Measurements from ENCODE around the gene DPH3. TPM values are rescaled to one million over a fixed set of nuclear protein-coding genes. Genes with fewer than 3 reads are reported as not detected.

The DPH3 gene
- total and polyA plus RNA-seq, 2 of the 8 experiments (the other 6 are each of a cell fraction or from before 2014, with no cell fraction given), result 9.8 to 40.1 TPM

DNA sequence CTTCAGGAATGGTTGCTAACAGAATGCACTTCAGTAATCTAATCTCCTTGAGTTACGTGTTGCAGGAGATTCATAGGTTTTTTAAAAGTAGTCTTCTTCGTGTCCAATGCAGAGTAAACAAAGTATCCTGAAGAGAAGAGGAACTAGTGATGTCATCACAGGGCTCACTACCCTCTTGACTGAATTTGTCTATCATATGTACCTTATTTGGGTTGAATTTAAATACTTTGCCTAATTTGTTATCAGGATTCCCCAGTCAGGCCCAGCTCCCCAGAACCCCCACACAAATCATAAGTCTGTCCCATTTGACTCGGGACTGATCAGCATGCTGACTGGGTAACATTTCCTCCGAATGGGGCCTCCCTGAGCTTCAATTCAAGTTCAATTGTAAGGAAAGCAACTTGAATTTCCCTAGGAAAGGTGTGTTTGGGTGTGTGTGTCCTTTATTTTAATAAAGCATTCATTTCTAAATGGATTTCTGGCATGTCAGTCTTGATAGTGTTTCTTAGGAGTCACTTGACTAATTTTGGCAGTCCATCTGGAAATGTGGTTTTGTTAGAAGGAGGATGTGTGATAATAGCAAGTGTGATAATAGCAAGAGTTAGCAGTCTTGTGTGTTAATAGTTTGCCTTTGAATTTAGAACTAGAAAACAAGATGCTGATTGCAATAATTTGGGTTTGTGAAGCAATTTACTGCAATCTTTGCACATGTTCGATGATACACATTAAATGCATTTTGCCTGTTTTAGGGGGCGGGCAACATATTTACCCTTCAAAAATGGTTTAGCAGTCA lies 22.2 kb upstream of the DPH3 start:
- no peaks in the 10 kb centered on the region for H3K4me1 ChIP-seq (replicated peaks in 1 of 4; ENCODE audit: control insufficient read depth in 3 of 4, insufficient read depth in 4 of 4, low read length in 3 of 4)
- H2BK20ac ChIP-seq (ENCODE audit: low read length), result no peak overlapping the region
- H3K4me2 ChIP-seq (ENCODE audit: insufficient read depth in 1 of 2, low read depth in 2 of 2, low read length in 2 of 2), result no peak overlapping the region
- 86% methylated on average over 6 of the region's 6 CpGs; no CpG with 5 or more reads in 1 of the 2 experiments for WGBS, 2 experiments (ENCODE audit: extremely low coverage in 1 of 2, insufficient coverage in 1 of 2, insufficient read length in 1 of 2, insufficient replicate concordance in 2 of 2, low coverage in 1 of 2, low lambda C conversion rate in 2 of 2, missing lambda C conversion rate in 1 of 2)
- H3K56ac ChIP-seq (replicated peaks; ENCODE audit: insufficient read length, low read depth, low read length), result no peak overlapping the region
- H4K91ac ChIP-seq (replicated peaks; ENCODE audit: insufficient read length, low read length), result no peak overlapping the region
- H3K79me1 ChIP-seq (ENCODE audit: low read depth, low read length), result 0 out of 2 replicates have a peak, but pooled peaks cover 3% of the 10 kb centered on the region
- no peak overlapping the region for H2AFZ ChIP-seq (ENCODE audit: low read length)
- H3K79me2 ChIP-seq (ENCODE audit: control insufficient read depth in 1 of 2, insufficient read depth in 2 of 2, low read length in 2 of 2), result peaks cover 3 to 10% of the 10 kb centered on the region in 2 experiments; a peak in 2 of 4 replicates
- H2BK12ac ChIP-seq (ENCODE audit: low read depth, low read length), result no peak overlapping the region
- H3K27ac ChIP-seq (ENCODE audit: low read depth, low read length), result no peak overlapping the region
- no peak overlapping the region for H2BK15ac ChIP-seq (ENCODE audit: low read length)
- no peaks in the 10 kb centered on the region for H3K27me3 ChIP-seq (replicated peaks in 1 of 4; ENCODE audit: control insufficient read depth in 3 of 4, extremely low read depth in 1 of 4, insufficient read depth in 3 of 4, low read length in 3 of 4)
- H4K5ac ChIP-seq (ENCODE audit: insufficient read length, low read depth, low read length), result no peak overlapping the region
- H3K23ac ChIP-seq (ENCODE audit: insufficient read length), result no peak overlapping the region
- H3K4me3 ChIP-seq (ENCODE audit: extremely low read depth in 1 of 4, insufficient read depth in 2 of 4, low read depth in 3 of 4, low read length in 4 of 4), result no peak overlapping the region
- FAIRE-seq (no peak), DNase-seq (ENCODE audit: low read depth in 1 of 2, low spot score in 2 of 2) (no peak)
- no peak overlapping the region for H3K9ac ChIP-seq (replicated peaks in 1 of 4; ENCODE audit: extremely low read depth in 1 of 4, low read depth in 3 of 4, low read length in 3 of 4)
- POLR2A ChIA-PET (ENCODE audit: partially characterized antibody), result interaction anchor here (0.8 to 1.2 kb wide), 3 partner anchors 8 to 23 kb away, joined by 3 read pairs; no protein-coding TSS in a partner anchor
- H3K36me3 ChIP-seq (ENCODE audit: control insufficient read depth in 2 of 4, insufficient read depth in 4 of 4, low read length in 3 of 4), result peaks cover 2 to 17% (median 11%) of the 10 kb centered on the region in 4 experiments; a peak in 6 of 8 replicates
- no peak overlapping the region for H2AK5ac ChIP-seq (ENCODE audit: low read depth, low read length)
- H2BK5ac ChIP-seq (ENCODE audit: low read depth, low read length), result no peak overlapping the region
- TF ChIP-seq KDM5A (IDR thresholded peaks at IDR 0.05; ENCODE audit: low read length) (no peak), RBBP5 (IDR thresholded peaks at IDR 0.05; ENCODE audit: borderline replicate concordance, low read depth, low read length) (no peak), CREB1 (IDR thresholded peaks at IDR 0.05) (no peak), SP4 (IDR thresholded peaks at IDR 0.05; ENCODE audit: low read length) (no peak), NRF1 (IDR thresholded peaks at IDR 0.05; ENCODE audit: low read depth, low read length) (no peak), FOSL1 (IDR thresholded peaks at IDR 0.05; ENCODE audit: insufficient read depth, low read depth, low read length) (no peak), TAF7 (optimal IDR thresholded peaks at IDR 0.05; ENCODE audit: borderline replicate concordance, low read depth, low read length) (no peak), CBX5 (IDR thresholded peaks at IDR 0.05; ENCODE audit: low read depth, low read length) (no peak), GTF2F1 (IDR thresholded peaks at IDR 0.05; ENCODE audit: borderline replicate concordance, low read depth, low read length) (no peak), MAX (IDR thresholded peaks at IDR 0.05) (no peak)
- TF ChIP-seq, protein P1, sequence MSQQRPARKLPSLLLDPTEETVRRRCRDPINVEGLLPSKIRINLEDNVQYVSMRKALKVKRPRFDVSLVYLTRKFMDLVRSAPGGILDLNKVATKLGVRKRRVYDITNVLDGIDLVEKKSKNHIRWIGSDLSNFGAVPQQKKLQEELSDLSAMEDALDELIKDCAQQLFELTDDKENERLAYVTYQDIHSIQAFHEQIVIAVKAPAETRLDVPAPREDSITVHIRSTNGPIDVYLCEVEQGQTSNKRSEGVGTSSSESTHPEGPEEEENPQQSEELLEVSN (IDR thresholded peaks at IDR 0.05), result no peak
- no peak overlapping the region for H4K8ac ChIP-seq (ENCODE audit: extremely low read depth, insufficient read depth, low read length)
- H3K18ac ChIP-seq (ENCODE audit: extremely low read depth, low read length), result no peak overlapping the region
- no peak overlapping the region for H2BK120ac ChIP-seq (replicated peaks; ENCODE audit: low read depth, low read length)
- peaks cover 0 to 2% of the 10 kb centered on the region in 2 experiments for H4K20me1 ChIP-seq (replicated peaks in 1 of 2; ENCODE audit: control insufficient read depth in 1 of 2, insufficient read depth in 2 of 2, low read length in 2 of 2)
- no peaks in the 10 kb centered on the region for H3K23me2 ChIP-seq (ENCODE audit: low read depth, low read length)
- no peak overlapping the region for H3K4ac ChIP-seq (replicated peaks; ENCODE audit: insufficient read length, low read depth, low read length)
- no peaks in the 10 kb centered on the region for H3K9me3 ChIP-seq (ENCODE audit: insufficient read depth in 2 of 2, low read depth in 1 of 2, low read length in 1 of 2)
- CTCF ChIA-PET (ENCODE audit: partially characterized antibody), result interaction anchor here (0.9 to 1.6 kb wide), 5 partner anchors 19 to 612 kb away, joined by 3 to 5 read pairs (median 4); no protein-coding TSS in a partner anchor
- no peak overlapping the region for H3K14ac ChIP-seq (ENCODE audit: insufficient read length)
